PC-9 (cell line): ENCODE measurements around the gene ZNF236.

Experiments
- CTCF ChIP-seq: fragments of 200-600 bp; sonication (generic); conservative IDR thresholded peaks from 2 replicates; pipeline ENCODE4 v1.6.1; 2017; ENCODE audit warnings: mixed run types, antibody characterized with exemption, mild to moderate bottlenecking, moderate library complexity
- EZH2 ChIP-seq: fragments of 200-600 bp; sonication (generic); IDR thresholded peaks from 2 replicates; pipeline ENCODE4 v1.8.0; 2017; ENCODE audit warnings: antibody characterized with exemption, low read depth

DNA sequence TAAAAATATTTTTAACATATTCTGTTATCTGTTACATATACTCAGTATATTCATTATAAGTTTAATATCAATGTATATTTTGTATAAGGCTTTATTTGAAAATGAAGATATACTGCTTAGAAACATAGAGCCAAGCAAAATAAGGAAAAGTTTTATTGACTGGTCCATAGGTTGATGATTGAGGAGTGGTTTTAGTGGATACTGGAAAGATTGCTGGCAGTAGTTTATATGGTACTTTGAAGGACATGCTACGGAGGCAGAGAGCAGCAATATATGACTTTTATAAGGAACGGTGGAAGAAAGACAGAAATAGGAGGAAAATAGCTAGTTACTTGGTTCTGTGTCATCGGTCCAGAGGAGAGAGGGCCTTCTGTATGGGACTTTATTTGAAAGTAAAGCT lies 92.4 kb downstream of the ZNF236 start:
- TF ChIP-seq CTCF = no peak
- TF ChIP-seq EZH2 = no peak
